Right lobe of liver (tissue), 6 donors: ENCODE measurements around the gene PNMA3. TPM values are rescaled to one million over a fixed set of nuclear protein-coding genes. Genes with fewer than 3 reads are reported as not detected.

ENCODE experiments used
- ATAC-seq, 4 donors: fragments of 200-7000 bp; cut with Tn5 transposase; one replicate each; pipeline ENCODE4 v1.9.1; 2020; ENCODE audit warnings: mild to moderate bottlenecking in 4 of 4, moderate library complexity in 4 of 4
- DNase-seq, 3 donors: peaks; one replicate each; pipeline ENCODE4 v3.0.0-alpha.2; 2020
- H3K27ac ChIP-seq, 3 donors: fragments of 200-600 bp; one replicate each; pipeline ENCODE4 v1.8.0; 2022
- H3K27me3 ChIP-seq, 2 donors: fragments of 200-600 bp; one replicate each; pipeline ENCODE4 v1.8.0; 2022
- H3K36me3 ChIP-seq, 4 donors: fragments of 200-600 bp; sonication (generic) in 1 of 4; one replicate each; pipeline versions ENCODE4 v1.5.1 to v1.8.0; 2017 to 2022; ENCODE audit warnings: control low read depth in 1 of 4
- H3K4me1 ChIP-seq, 4 donors: fragments of 200-600 bp; sonication (generic) in 1 of 4; one replicate each; pipeline versions ENCODE4 v1.5.1 to v1.8.0; 2017 to 2022; ENCODE audit warnings: control low read depth in 1 of 4
- H3K4me3 ChIP-seq, 3 donors: fragments of 200-600 bp; one replicate each; pipeline ENCODE4 v1.8.0; 2022
- H3K9me3 ChIP-seq, 4 donors: fragments of 200-600 bp; sonication (generic) in 1 of 4; one replicate each; pipeline versions ENCODE4 v1.5.1 to v1.8.0; 2017 to 2022; ENCODE audit warnings: control low read depth in 1 of 4
- POLR2A ChIP-seq: fragments of 450-650 bp; IDR thresholded peaks from one replicate; pipeline ENCODE4 v1.6.1; 2017; ENCODE audit warnings: antibody characterized with exemption, mild to moderate bottlenecking
- WGBS: methylation state at CpG from one replicate; pipeline ENCODE4 v1.1.6; 2018; ENCODE audit warnings: low coverage, low lambda C conversion rate; ENCODE audit not compliant: insufficient coverage; ENCODE audit errors: missing lambda C conversion rate; 5-methylcytosine and 5-hydroxymethylcytosine counted together
- intact Hi-C, 2 donors: fragments of 100-400 bp; cut with DNase I; formaldehyde crosslinking; loops; one replicate each; pipeline versions ENCODE4 v1.11.2 to v1.14.1; 2022
- total RNA-seq, 6 experiments: library from RNA; depleted of rRNA in 2 of 6; stranded (reverse); fragments of >200 nt in 2 of 6; fragmentation: NEBNext Ultra II Directional in 3 of 6; extraction: Animal tissue kit (Norgen Biotek cat#: 25700) in 3 of 6; gene quantifications; one replicate each; pipeline versions ENCODE4 v1.1.0 to v1.2.4, GENCODE V29; 2016 to 2023
- TF ChIP-seq, protein P1 (sequence below), 4 donors: fragments of 200-600 bp in 3 of 4; fragments of 450-650 bp in 1 of 4; IDR thresholded peaks; one replicate each; pipeline versions ENCODE4 v1.5.1 to v1.8.0; 2016 to 2022; ENCODE audit warnings: antibody characterized with exemption in 4 of 4, mild to moderate bottlenecking in 2 of 4
- donor health status: DM: no; HTN: yes; CAD: no.
- donor health status: DM: no; HTN: no; CAD: no.
- donor health status: DM: no; HTN: no; CAD: no.
- donor health status: DM: no; HTN: yes; CAD: no.
- donor health status: DM: no; HTN: yes; CAD: no.

PNMA3 gene
- total RNA-seq, 6 experiments from 2014 or later, result 0.09 to 0.74 (median 0.42) TPM; not detected in 2

DNA sequence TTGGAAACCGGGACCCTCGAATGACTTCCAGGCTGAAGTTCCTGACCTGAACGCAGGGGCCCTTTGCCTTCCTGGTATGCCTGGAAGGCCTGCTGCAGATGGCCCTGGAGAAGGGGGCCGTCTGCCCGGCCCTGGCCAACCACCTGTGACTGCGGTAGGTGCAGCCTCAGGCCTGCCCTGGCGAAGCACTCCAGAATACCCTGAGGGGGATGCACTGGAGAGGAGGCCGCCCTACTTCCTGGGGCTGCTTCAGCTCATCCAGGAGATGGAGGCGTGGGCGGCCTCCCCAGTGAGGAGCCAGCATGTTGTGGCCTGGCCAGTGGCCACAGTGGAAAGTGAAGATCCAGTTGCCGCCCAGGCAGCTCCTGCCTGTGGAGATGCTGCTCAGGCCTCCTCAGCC is 26.4 kb upstream of the PNMA3 start:
- TF ChIP-seq, protein P1, sequence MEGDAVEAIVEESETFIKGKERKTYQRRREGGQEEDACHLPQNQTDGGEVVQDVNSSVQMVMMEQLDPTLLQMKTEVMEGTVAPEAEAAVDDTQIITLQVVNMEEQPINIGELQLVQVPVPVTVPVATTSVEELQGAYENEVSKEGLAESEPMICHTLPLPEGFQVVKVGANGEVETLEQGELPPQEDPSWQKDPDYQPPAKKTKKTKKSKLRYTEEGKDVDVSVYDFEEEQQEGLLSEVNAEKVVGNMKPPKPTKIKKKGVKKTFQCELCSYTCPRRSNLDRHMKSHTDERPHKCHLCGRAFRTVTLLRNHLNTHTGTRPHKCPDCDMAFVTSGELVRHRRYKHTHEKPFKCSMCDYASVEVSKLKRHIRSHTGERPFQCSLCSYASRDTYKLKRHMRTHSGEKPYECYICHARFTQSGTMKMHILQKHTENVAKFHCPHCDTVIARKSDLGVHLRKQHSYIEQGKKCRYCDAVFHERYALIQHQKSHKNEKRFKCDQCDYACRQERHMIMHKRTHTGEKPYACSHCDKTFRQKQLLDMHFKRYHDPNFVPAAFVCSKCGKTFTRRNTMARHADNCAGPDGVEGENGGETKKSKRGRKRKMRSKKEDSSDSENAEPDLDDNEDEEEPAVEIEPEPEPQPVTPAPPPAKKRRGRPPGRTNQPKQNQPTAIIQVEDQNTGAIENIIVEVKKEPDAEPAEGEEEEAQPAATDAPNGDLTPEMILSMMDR (IDR thresholded peaks at IDR 0.05), result no peak
- Histone ChIP-seq H3K36me3 (no peaks in the 10 kb centered on the region), H3K27me3 (no peaks in the 10 kb centered on the region), H3K9me3 (no peaks in the 10 kb centered on the region), H3K4me1 (no peaks in the 10 kb centered on the region), H3K27ac (no peak overlapping the region), H3K4me3 (no peak overlapping the region)
- no CpG with 5 or more reads among the region's 11 CpGs for WGBS
- intact Hi-C loops, result no loop called here
- ATAC-seq, result no peak
- DNase-seq, result no peak

DNA sequence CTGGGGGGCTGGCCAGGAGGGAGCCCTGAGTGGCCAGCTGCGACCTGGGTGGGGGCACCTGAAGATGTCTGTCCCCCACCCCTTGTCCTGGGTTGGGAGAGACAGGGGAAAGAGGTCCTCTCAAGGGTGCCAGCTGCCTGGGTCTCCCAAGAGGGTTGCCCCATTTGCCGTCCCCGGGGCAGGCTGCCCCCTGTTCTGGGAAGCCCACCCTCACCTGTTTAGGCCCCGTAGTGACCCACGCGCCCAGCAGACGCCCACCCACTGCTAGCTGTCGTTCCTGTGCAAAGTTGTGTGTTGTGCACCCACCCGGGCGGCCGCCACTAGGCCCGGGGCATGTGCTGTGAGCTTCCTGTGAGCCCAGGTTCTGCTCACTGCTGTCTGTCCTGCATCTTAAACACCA is 25.5 kb upstream of the PNMA3 start:
- H3K9me3 ChIP-seq, result no peaks in the 10 kb centered on the region
- DNase-seq, result no peak
- H3K36me3 ChIP-seq, result no peaks in the 10 kb centered on the region
- WGBS, result no CpG with 5 or more reads among the region's 12 CpGs
- intact Hi-C loops, result no loop called here
- no peak overlapping the region for H3K4me3 ChIP-seq
- no peak for ATAC-seq
- H3K4me1 ChIP-seq, result no peaks in the 10 kb centered on the region
- TF ChIP-seq, protein P1 (IDR thresholded peaks at IDR 0.05), result no peak
- TF ChIP-seq POLR2A, result no peak
- no peak overlapping the region for H3K27ac ChIP-seq
- no peaks in the 10 kb centered on the region for H3K27me3 ChIP-seq

DNA sequence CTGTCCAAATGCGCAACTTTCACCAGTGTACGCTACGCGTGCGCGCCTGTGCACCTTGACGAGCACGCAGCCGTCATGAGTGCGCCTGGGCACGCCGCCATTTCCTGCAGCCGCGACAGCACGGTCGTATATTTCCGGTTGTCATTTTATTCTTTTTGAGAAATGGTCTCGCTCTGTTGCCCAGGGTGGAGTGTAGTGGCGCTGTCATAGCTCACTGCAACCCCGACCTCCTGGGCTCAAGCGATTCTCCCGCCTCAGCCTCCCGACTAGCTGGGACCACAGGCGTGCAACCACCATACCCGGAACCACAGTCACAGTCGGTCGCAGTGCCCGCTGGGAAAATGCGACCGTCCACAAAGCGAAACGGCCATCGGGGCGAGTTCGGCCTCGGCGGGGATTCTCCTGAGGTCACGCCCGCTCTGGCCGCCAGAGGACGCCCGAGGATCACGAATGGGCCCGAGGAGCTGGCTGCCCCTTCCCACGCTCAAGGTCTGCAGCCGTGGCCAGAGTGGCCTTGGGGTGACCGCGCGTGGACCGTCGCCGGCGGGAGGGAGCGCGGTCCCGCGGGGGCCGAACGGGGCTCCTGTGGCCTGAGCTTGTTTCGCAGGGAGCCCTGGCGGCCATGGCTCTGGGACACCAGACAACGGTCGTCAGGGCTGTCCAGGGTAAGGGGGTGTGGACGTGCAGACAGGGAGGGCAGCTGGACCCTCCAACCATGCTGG is 23.7 kb upstream of the PNMA3 start:
- intact Hi-C loops, result no loop called here
- 37% methylated on average over 14 of the region's 64 CpGs for WGBS
- H3K4me3 ChIP-seq, result peak overlapping the region; percentile 28 to 46 (median 28)
- no peaks in the 10 kb centered on the region for H3K36me3 ChIP-seq
- no peak overlapping the region for H3K27ac ChIP-seq
- DNase-seq (peak; percentile 73 to 79 (median 78)), ATAC-seq (peak; percentile 84 to 98 (median 97))
- TF ChIP-seq POLR2A, result no peak
- TF ChIP-seq, protein P1 (IDR thresholded peaks at IDR 0.05), result peak; percentile 76 to 96 (median 77)
- no peaks in the 10 kb centered on the region for H3K4me1 ChIP-seq
- H3K27me3 ChIP-seq, result no peaks in the 10 kb centered on the region
- no peaks in the 10 kb centered on the region for H3K9me3 ChIP-seq

DNA sequence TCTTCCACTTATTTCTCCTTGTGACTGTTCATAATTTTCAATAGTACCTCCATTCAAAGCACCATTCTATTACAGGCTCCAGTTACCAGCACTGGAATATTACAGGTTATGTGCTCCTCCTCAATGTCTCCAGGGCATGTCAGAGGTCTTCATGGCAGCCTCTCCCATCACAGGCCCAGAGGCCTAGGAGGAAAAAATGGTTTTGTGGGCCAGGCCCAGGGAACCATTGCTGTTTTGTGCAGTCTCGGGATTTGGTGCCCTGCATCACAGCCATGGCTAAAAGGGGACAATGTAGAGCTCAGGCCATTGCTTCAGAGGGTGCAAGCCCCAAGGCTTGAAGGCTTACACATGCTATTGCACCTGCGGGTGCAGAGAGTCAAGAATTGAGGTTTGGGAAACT is 7.2 kb upstream of the PNMA3 start:
- Histone ChIP-seq H3K27me3 (no peaks in the 10 kb centered on the region), H3K36me3 (no peaks in the 10 kb centered on the region), H3K9me3 (no peaks in the 10 kb centered on the region), H3K4me3 (no peak overlapping the region), H3K27ac (no peak overlapping the region), H3K4me1 (no peaks in the 10 kb centered on the region)
- ATAC-seq (no peak), DNase-seq (no peak)
- TF ChIP-seq, protein P1 (IDR thresholded peaks at IDR 0.05), result no peak
- no peak for TF ChIP-seq POLR2A
- intact Hi-C loops, result no loop called here
- WGBS, result 83% methylated on average over 2 of the region's 2 CpGs
